Naive B cell (primary cell): ENCODE measurements around the gene CALCOCO1. TPM values are rescaled to one million over a fixed set of nuclear protein-coding genes. Genes with fewer than 3 reads are reported as not detected.

Experiments
- ATAC-seq, 2 donors: fragments of 150-1000 bp; cut with Tn5 transposase; 2 replicates each; pipeline ENCODE4 v1.10.0; 2021; ENCODE audit warnings: low read depth in 2 of 2, mild to moderate bottlenecking in 2 of 2, moderate library complexity in 2 of 2
- DNase-seq: peaks from one replicate; pipeline ENCODE4 v3.0.0; 2022
- H3K27ac Mint-ChIP-seq, 6 donors: one replicate each; pipeline ENCODE4 v1.8.0; 2020 to 2022; ENCODE audit warnings: mild to moderate bottlenecking in 6 of 6, mixed read lengths in 6 of 6, moderate library complexity in 5 of 6, inconsistent platforms in 2 of 6
- H3K27me3 Mint-ChIP-seq, 3 donors: one replicate each; pipeline ENCODE4 v1.8.0; 2021 to 2022; ENCODE audit warnings: mixed read lengths in 3 of 3, mild to moderate bottlenecking in 1 of 3
- H3K36me3 Mint-ChIP-seq, 2 donors: one replicate each; pipeline ENCODE4 v1.8.0; 2020 to 2022; ENCODE audit warnings: mixed read lengths in 2 of 2, inconsistent platforms in 1 of 2, mild to moderate bottlenecking in 1 of 2
- H3K4me1 Mint-ChIP-seq, 3 donors: one replicate each; pipeline ENCODE4 v1.8.0; 2020 to 2022; ENCODE audit warnings: mixed read lengths in 3 of 3, inconsistent platforms in 1 of 3, mild to moderate bottlenecking in 1 of 3, moderate library complexity in 1 of 3
- H3K4me3 Mint-ChIP-seq, 8 donors: one replicate each; pipeline ENCODE4 v1.8.0; 2020 to 2022; ENCODE audit warnings: mild to moderate bottlenecking in 8 of 8, mixed read lengths in 8 of 8, moderate library complexity in 8 of 8, inconsistent platforms in 2 of 8
- H3K9me3 Mint-ChIP-seq, 7 donors: one replicate each; pipeline ENCODE4 v1.8.0; 2020 to 2022; ENCODE audit warnings: mixed read lengths in 7 of 7, mild to moderate bottlenecking in 5 of 7, inconsistent platforms in 2 of 7, moderate library complexity in 1 of 7
- polyA plus RNA-seq, 6 donors: library from polyadenylated mRNA; unstranded; fragments of 300-500 nt; fragmentation: Illumina TruSeq; gene quantifications; one replicate each; pipeline ENCODE4 v1.2.3, GENCODE V29; 2021; ENCODE audit warnings: low read depth in 6 of 6

Gene CALCOCO1
- polyA plus RNA-seq, 6 donors from 2014 or later: 65.8 to 93.2 (median 78.8) TPM

- Mint-ChIP-seq H3K36me3 (no peaks in the 10 kb centered on the region), H3K9me3 (no peaks in the 10 kb centered on the region), H3K4me3 (peak overlapping the region in 3 of 8 donors; percentile 21 to 62 (median 34)), H3K4me1 (peaks cover 15 to 22% (median 21%) of the 10 kb centered on the region in 3 donors), H3K27me3 (peaks cover 58 to 72% (median 68%) of the 10 kb centered on the region in 3 donors), H3K27ac (peak overlapping the region in 3 of 6 donors; percentile 20 to 30 (median 24))
- DNase-seq (no peak), ATAC-seq (no peak)
Observed at GRCh38 chr12:53737093-53737808, 10.0 kb upstream of the CALCOCO1 start.

GRCh38 chr12:53736592-53736991 is 9.3 kb upstream of the CALCOCO1 start:
- peaks cover 15 to 22% (median 21%) of the 10 kb centered on the region in 3 donors for H3K4me1 Mint-ChIP-seq
- H3K4me3 Mint-ChIP-seq: peak overlapping the region in 1 of 8 donors; percentile 9
- ATAC-seq: no peak
- peak overlapping the region in 1 of 6 donors; percentile 30 for H3K27ac Mint-ChIP-seq
- no peaks in the 10 kb centered on the region for H3K36me3 Mint-ChIP-seq
- H3K27me3 Mint-ChIP-seq: peaks cover 55 to 71% (median 69%) of the 10 kb centered on the region in 3 donors
- no peaks in the 10 kb centered on the region for H3K9me3 Mint-ChIP-seq
- no peak for DNase-seq

- Mint-ChIP-seq H3K27me3 (peaks cover 60 to 78% (median 69%) of the 10 kb centered on the region in 3 donors), H3K9me3 (no peaks in the 10 kb centered on the region), H3K27ac (no peak overlapping the region), H3K36me3 (no peaks in the 10 kb centered on the region), H3K4me1 (peaks cover 15 to 22% (median 21%) of the 10 kb centered on the region in 3 donors), H3K4me3 (no peak overlapping the region)
- ATAC-seq (no peak), DNase-seq (no peak)
Observed at GRCh38 chr12:53735556-53735955, 8.3 kb upstream of the CALCOCO1 start.

GRCh38 chr12:53734425-53734824 is 7.2 kb upstream of the CALCOCO1 start:
- ATAC-seq: no peak
- Mint-ChIP-seq H3K36me3 (no peaks in the 10 kb centered on the region), H3K4me3 (no peak overlapping the region), H3K9me3 (peaks cover 0 to 1% (median 0%) of the 10 kb centered on the region in 7 donors), H3K27ac (no peak overlapping the region), H3K4me1 (peaks cover 13 to 17% (median 17%) of the 10 kb centered on the region in 3 donors), H3K27me3 (peaks cover 57 to 74% (median 67%) of the 10 kb centered on the region in 3 donors)
- DNase-seq: no peak

GRCh38 chr12:53733807-53734200 is 6.6 kb upstream of the CALCOCO1 start:
- H3K4me3 Mint-ChIP-seq: no peak overlapping the region
- H3K9me3 Mint-ChIP-seq: peaks cover 0 to 1% (median 0%) of the 10 kb centered on the region in 7 donors
- H3K4me1 Mint-ChIP-seq: peaks cover 6 to 11% (median 10%) of the 10 kb centered on the region in 3 donors
- DNase-seq: no peak
- peaks cover 51 to 68% (median 61%) of the 10 kb centered on the region in 3 donors for H3K27me3 Mint-ChIP-seq
- ATAC-seq: no peak
- peak overlapping the region in 1 of 6 donors; percentile 3 for H3K27ac Mint-ChIP-seq
- H3K36me3 Mint-ChIP-seq: no peaks in the 10 kb centered on the region

GRCh38 chr12:53733051-53733806 is 6.0 kb upstream of the CALCOCO1 start:
- Mint-ChIP-seq H3K36me3 (no peaks in the 10 kb centered on the region), H3K4me1 (peaks cover 4 to 7% (median 5%) of the 10 kb centered on the region in 3 donors), H3K27ac (no peak overlapping the region), H3K4me3 (no peak overlapping the region), H3K9me3 (peaks cover 0 to 1% (median 0%) of the 10 kb centered on the region in 7 donors), H3K27me3 (peaks cover 48 to 62% (median 55%) of the 10 kb centered on the region in 3 donors)
- ATAC-seq: no peak
- DNase-seq: no peak

GRCh38 chr12:53729644-53730043 is 2.4 kb upstream of the CALCOCO1 start:
- H3K4me3 Mint-ChIP-seq: peak overlapping the region in 2 of 8 donors; percentile 43 to 44
- H3K36me3 Mint-ChIP-seq: peaks cover 0 to 1% of the 10 kb centered on the region in 2 donors
- H3K4me1 Mint-ChIP-seq: peaks cover 25 to 32% (median 30%) of the 10 kb centered on the region in 3 donors

GRCh38 chr12:53728206-53728605 is 954 bp upstream of the CALCOCO1 start:
- H3K27ac Mint-ChIP-seq: peak overlapping the region in 5 of 6 donors; percentile 79 to 96 (median 86)
- DNase-seq (no peak), ATAC-seq (no peak)
- peaks cover 25 to 37% (median 31%) of the 10 kb centered on the region in 3 donors for H3K4me1 Mint-ChIP-seq
- H3K9me3 Mint-ChIP-seq: peaks cover 0 to 1% (median 0%) of the 10 kb centered on the region in 7 donors
- peak overlapping the region; percentile 89 to 98 (median 96) for H3K4me3 Mint-ChIP-seq
- peaks cover 5 to 15% of the 10 kb centered on the region in 2 donors for H3K36me3 Mint-ChIP-seq
- H3K27me3 Mint-ChIP-seq: peaks cover 8 to 17% (median 11%) of the 10 kb centered on the region in 3 donors

More at GRCh38 chr12:53729644-53730043, 2.4 kb upstream of the CALCOCO1 start:
- DNase-seq (no peak), ATAC-seq (no peak)
- H3K9me3 Mint-ChIP-seq: peaks cover 0 to 1% (median 0%) of the 10 kb centered on the region in 7 donors
- H3K27me3 Mint-ChIP-seq: peaks cover 20 to 26% (median 21%) of the 10 kb centered on the region in 3 donors
- H3K27ac Mint-ChIP-seq: no peak overlapping the region

- Mint-ChIP-seq H3K36me3 (peaks cover 5 to 26% of the 10 kb centered on the region in 2 donors), H3K4me3 (peak overlapping the region; percentile 89 to 98 (median 96)), H3K27me3 (peaks cover 0 to 10% (median 5%) of the 10 kb centered on the region in 3 donors), H3K4me1 (peaks cover 25 to 37% (median 32%) of the 10 kb centered on the region in 3 donors), H3K27ac (peak overlapping the region in 5 of 6 donors; percentile 56 to 96 (median 86)), H3K9me3 (peaks cover 0 to 1% (median 0%) of the 10 kb centered on the region in 7 donors)
- ATAC-seq (no peak), DNase-seq (no peak)
Observed at GRCh38 chr12:53726946-53727309, 324 bp downstream of the CALCOCO1 start.

GRCh38 chr12:53726341-53726740 is 911 bp downstream of the CALCOCO1 start:
- Mint-ChIP-seq H3K4me3 (peak overlapping the region; percentile 89 to 98 (median 96)), H3K9me3 (peaks cover 0 to 1% (median 0%) of the 10 kb centered on the region in 7 donors), H3K36me3 (peaks cover 5 to 32% of the 10 kb centered on the region in 2 donors), H3K27me3 (peaks cover 0 to 5% (median 2%) of the 10 kb centered on the region in 3 donors), H3K27ac (no peak overlapping the region), H3K4me1 (peaks cover 25 to 37% (median 32%) of the 10 kb centered on the region in 3 donors)
- DNase-seq: no peak
- ATAC-seq: no peak

GRCh38 chr12:53725824-53726223 is 1.4 kb downstream of the CALCOCO1 start:
- ATAC-seq: no peak
- Mint-ChIP-seq H3K27ac (no peak overlapping the region), H3K4me3 (peak overlapping the region; percentile 58 to 98 (median 94))

GRCh38 chr12:53722450-53723041 is 4.7 kb downstream of the CALCOCO1 start:
- Mint-ChIP-seq H3K27me3 (no peaks in the 10 kb centered on the region), H3K27ac (no peak overlapping the region), H3K4me1 (peaks cover 22 to 27% (median 26%) of the 10 kb centered on the region in 3 donors), H3K4me3 (peak overlapping the region in 1 of 8 donors; percentile 21), H3K36me3 (peaks cover 24 to 50% of the 10 kb centered on the region in 2 donors), H3K9me3 (no peaks in the 10 kb centered on the region)
- DNase-seq: no peak
- ATAC-seq: no peak

More at GRCh38 chr12:53725824-53726223, 1.4 kb downstream of the CALCOCO1 start:
- Mint-ChIP-seq H3K36me3 (peaks cover 9 to 37% of the 10 kb centered on the region in 2 donors), H3K9me3 (peaks cover 0 to 1% (median 0%) of the 10 kb centered on the region in 7 donors), H3K27me3 (no peaks in the 10 kb centered on the region), H3K4me1 (peaks cover 28 to 37% (median 32%) of the 10 kb centered on the region in 3 donors)
- DNase-seq: no peak

GRCh38 chr12:53720946-53721345 is 6.3 kb downstream of the CALCOCO1 start:
- Mint-ChIP-seq H3K4me1 (peaks cover 11 to 12% (median 11%) of the 10 kb centered on the region in 3 donors), H3K36me3 (peaks cover 32 to 66% of the 10 kb centered on the region in 2 donors), H3K9me3 (no peaks in the 10 kb centered on the region), H3K27ac (no peak overlapping the region), H3K27me3 (no peaks in the 10 kb centered on the region), H3K4me3 (no peak overlapping the region)
- ATAC-seq: no peak
- no peak for DNase-seq
